ENCODE data around the gene SPATA2. TPM values are rescaled to one million over a fixed set of nuclear protein-coding genes. Genes with fewer than 3 reads are reported as not detected.
"Not testable (repeated sequence)": the region's sequence is repeated elsewhere in the genome, so short reads cannot be mapped to it uniquely, and the experiment has no call there.

SPATA2 gene
- total RNA-seq, 1 experiment from 2014 or later, result 6.1 TPM

DNA sequence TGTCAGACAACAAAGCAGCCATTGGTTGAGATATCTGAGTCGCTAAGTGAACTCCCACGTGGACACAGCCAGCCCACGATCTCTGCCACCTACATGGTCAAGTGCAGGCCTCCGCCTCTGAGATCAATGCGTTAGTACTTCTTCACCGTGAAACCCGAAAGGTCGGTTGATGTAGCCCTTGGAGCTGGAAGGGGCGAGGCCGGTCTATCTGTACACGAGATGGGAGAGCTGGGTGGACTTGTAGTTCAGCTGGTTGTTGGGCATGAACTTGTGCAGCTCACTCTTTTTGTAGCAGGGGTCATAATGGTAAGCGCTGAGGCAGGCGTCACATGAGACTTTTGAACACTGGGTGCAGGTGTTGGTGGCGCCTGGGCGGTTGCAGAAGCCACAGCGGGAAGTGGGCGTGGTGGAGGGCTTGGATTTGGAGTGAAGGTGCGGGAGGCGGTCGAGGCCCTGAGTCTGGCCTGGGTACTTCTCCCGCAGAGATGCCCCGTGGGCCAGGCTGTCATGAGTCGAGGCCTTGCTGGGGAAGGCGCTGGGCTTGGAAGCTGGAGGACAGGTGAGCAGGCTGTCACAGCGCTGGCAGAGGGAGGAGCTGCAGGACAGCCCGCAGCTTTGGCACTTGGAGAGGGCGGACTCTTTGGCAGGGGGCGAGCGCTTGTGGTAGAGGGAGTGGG, 9.8 kb downstream of the SPATA2 start:
- no peak for DNase-seq (ENCODE audit: extremely low read depth, low read depth)

GRCh38 chr20:49904440-49905214, 10.7 kb downstream of the SPATA2 start:
- DNase-seq (ENCODE audit: extremely low read depth, low read depth), result no peak

GRCh38 chr20:49901588-49901987, 13.7 kb downstream of the SPATA2 start:
- DNase-seq (ENCODE audit: extremely low read depth, low read depth), result no peak

DNA sequence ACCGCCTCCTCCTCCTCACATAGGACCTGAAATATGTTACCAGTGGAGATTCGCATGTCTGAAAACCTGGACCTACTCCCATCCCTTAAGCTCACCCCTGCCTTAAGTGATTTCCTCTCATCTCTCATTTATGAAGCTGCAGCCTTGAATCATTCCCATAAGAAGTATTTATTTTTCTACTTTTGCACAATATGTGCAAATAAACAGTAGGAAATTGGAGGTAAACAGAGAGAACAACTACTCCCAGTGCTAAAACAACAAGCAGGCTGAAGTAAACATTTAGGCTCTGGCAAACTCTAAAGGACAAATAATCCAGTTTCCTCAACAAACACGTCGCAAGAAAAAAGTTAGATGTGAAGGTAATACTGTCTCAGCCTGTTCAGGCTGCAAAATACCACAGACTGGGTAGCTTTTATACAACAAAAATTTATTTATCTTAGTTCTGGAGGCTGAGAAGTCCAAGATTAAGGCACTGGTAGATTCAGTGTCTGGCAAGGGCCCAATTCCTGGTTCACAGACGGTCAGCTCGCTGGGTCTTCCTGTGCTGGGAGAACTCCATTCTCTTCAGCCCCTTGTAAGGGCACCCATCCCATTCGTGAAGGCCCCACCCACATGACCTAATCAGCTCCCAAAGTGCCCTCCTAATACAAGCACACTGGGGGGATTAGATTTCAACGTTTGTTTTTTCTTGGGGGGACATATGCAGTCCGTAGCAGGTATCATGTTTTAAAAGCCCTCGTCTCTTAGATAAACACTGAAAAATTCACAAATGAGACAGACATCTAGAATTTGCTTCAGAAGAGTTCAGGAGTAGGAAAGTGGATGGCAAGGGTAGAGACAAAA, 15.6 kb downstream of the SPATA2 start:
- DNase-seq (ENCODE audit: extremely low read depth, low read depth), result peak; percentile 52

GRCh38 chr20:49896204-49896603, 19.1 kb downstream of the SPATA2 start:
- no peak for DNase-seq (ENCODE audit: extremely low read depth, low read depth)

GRCh38 chr20:49895474-49896093, 19.7 kb downstream of the SPATA2 start:
- not testable (repeated sequence) for DNase-seq (ENCODE audit: extremely low read depth, low read depth)

DNA sequence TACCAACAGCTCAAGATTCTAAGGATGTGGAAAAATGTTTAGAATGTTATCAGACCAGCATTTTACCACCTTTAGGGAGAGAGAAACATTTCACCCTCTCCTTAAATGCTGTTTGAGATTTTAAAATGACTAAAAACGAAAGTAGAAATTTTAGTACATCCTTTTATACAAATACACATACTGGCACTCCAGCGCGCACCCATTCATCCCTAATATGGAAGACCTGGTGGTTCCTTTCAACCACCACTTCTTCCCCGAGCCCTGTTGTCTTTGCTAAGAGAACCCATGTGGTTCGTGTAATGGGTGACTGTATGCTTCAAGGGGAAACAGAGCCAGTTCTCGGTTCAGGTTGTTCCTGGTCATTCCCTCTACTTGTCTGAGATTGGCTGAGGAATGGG, 21.3 kb downstream of the SPATA2 start:
- DNase-seq (ENCODE audit: extremely low read depth, low read depth), result no peak

DNA sequence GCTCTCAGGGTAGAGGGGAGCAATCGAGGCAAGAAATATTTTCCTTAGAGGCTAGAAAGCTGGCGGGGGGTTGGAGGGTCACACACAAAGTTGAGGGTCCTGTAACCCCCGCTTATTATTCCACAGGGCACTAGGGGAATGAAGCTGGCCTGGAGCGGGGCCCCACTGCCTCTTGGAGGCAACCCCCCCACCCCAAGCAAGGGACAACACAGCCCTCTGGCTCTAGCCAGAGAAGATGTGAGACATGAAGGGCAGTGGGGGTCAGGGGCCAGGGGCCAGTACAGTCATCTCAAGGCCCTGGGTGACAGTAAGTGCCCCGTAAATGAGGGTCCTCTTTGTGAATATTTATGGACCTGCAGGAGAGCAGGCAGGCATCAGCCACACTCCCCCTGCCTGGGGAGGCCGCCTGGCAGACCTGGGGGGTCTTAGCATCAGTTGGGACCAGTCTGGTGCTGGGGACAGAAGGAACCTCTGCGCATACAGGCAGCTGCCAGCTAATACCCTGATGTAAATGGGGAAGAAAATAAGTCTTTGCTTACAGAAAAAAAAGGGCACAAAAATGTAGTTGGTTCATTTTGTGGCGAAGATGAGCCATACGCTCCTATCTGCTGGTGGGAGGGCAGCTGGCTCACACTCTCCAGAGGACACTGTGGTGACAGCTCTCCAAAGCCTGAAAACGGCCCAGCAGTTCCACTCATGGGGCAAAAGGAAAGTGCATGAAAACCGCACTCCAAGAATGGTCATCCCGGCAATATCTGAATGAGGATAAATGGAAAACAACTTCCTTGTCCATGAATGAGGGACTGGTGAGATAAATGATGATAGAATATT, 21.9 kb downstream of the SPATA2 start:
- no peak for DNase-seq (ENCODE audit: extremely low read depth, low read depth)

DNA sequence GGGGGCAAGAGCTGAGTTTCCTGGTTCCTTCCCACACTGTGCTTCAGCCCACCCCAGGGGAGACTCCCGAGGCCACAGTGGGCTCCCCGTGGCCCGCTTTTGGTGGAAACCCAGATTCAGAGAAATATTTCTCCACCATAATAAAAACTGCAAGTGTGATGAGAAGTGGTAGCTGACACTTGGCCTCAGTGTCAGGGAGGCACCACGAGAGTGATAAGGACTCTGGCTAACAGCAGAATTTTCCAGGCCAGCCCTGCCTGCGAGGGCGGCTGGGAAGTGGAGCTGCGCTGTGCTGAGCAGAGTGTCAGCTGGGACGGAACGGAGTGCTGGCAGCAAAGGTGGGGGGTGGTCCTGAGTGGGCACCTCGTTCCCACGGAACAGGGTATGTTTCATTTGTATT, 22.5 kb downstream of the SPATA2 start:
- DNase-seq (ENCODE audit: extremely low read depth, low read depth), result no peak

- DNase-seq (ENCODE audit: extremely low read depth, low read depth), result no peak
Measured at GRCh38 chr20:49892260-49892659, 23.1 kb downstream of the SPATA2 start.

- no peak for DNase-seq (ENCODE audit: extremely low read depth, low read depth)
Measured at GRCh38 chr20:49891476-49892110, 23.7 kb downstream of the SPATA2 start.

- no peak for DNase-seq (ENCODE audit: extremely low read depth, low read depth)
Measured at GRCh38 chr20:49890471-49891361, 24.6 kb downstream of the SPATA2 start.

- DNase-seq (ENCODE audit: extremely low read depth, low read depth), result no peak
Measured at GRCh38 chr20:49889935-49890333, 25.4 kb downstream of the SPATA2 start.

DNA sequence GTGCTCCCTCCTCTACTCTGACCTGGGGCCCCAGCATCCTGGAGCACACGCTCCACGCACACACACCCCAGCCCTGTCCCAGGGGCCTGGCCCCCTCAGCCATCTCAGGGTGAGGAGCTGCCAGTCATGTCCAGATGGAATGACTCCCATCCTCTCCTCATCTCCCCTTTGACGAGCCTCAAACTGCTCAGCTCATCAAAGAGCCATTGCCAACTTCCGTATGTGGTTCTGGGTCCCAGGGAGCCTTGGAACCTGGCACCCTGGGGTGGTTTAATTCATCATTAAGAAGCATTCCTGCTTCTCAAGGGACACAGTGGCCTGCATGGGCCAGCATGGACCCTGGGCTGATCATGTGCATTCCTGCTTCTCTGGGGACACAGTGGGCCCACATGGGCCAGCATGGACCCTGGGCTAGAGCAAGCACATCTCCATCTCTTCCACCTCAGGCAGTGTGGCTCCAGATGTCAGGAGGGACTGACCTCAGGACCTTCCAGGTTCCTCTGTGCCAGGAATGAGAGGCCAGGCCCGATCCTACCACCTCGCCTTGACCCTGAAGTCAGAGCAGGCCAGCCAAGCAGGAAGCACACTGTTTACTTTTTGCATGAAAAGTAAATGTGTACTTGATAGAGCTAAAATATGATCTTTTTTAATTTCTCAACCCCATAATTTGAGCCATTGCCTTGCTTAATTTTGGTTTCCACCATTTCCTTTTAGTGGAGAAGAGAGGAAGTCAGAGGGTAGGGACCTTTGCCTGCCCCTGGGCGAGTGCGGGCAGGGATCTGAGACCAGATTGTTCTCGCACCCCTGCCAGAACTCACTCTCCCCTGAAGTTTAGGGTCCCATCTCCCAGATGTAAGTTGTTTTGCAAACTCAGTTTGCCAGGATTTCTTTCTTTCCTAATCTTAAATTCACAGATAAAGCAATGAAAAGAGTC, 26.1 kb downstream of the SPATA2 start:
- no peak for DNase-seq (ENCODE audit: extremely low read depth, low read depth)

DNA sequence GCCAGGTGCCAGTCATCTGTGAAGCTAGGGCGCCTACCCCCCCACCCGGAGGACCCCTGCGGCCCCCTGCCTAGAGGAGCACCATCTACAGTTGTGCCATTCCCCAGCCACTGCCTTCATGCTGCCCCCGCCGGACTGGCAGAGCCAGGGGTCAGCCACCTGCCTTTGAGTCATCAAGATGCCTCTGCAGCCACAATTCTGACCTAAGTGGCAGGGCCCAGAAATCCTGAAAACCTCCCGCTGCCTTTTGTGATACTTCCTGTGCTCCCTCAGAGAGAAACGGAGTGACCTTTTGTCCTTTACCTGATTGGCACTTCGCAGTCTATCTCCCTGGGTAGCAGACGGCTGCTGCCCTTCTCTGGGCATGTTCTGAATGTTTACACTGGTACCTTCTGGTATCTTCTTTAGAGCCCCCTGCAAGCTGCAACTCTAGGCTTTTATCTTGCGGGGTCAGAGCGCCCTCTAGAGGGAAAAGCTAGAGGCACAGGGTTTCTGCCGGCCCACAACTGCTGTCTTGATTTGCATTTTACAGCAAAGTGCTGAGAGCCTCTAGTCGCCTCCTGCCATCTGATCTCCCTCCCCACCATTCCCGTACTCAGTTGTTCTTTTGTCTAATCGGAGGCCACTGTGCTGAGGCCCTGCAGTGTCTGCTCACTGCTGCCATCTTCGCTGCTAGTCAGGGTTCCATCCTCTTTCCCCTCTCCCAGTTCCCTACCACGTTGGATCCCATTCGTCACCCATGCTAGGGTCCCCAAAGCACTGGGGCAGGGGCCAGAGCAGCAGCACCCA, 26.9 kb downstream of the SPATA2 start:
- peak; percentile 41 for DNase-seq (ENCODE audit: extremely low read depth, low read depth)
